NCI-H2081 (cell line): ENCODE data around the gene EMX2.
"Not testable (repeated sequence)": the region's sequence is repeated elsewhere in the genome, so short reads cannot be mapped to it uniquely, and the experiment has no call there.

Experiments
- DNase-seq, 2 experiments: peaks; one replicate each; lab custom pipeline; 2025; lab: John Stamatoyannopoulos, UW

The EMX2 gene

GRCh38 chr10:117560942-117561341, 18.4 kb downstream of the EMX2 start:
- DNase-seq, result no peak

- DNase-seq, result no peak
These were observed 19.7 kb downstream of the EMX2 start for GRCh38 chr10:117562220-117562619.

DNA sequence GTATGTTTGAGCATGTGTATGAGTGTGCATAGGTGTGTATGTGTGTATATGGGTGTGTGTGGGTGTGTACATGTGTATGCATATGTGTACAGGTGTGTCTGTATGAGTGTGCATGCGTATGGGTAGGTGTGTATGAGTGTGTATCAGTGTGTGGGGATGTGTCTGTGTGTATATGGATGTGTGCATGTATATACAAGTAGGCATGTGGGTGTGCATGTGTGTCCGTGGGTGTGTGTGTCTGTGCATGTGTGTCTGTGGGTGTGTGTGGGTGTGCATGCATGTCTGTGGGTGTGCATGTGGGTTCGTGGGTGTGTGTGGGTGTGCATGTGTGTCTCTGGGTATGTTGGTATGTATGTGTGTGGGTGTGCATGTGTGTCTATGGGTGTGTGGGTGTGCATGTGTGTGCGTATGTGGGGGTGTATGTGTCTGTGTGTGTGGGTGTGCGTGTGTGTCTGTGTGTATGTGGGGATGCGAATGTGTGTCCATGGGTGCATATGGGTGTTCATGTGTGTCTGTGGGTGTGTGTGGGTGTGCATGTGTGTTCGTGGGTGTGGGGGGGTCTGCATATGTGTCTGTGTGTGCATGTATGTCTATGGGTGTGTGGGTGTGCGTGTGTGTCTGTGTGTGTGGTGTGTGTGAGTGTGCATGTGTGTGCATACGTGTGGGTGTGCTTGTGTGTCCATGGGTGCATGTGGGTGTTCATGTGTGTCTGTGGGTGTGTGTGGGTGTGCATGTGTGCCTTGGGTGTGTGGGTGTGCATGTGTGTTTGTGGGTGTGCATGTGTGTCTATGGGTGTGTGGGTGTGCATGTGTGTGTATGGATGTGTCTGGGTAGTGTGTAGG, 20.6 kb downstream of the EMX2 start:
- DNase-seq, result no peak

DNA sequence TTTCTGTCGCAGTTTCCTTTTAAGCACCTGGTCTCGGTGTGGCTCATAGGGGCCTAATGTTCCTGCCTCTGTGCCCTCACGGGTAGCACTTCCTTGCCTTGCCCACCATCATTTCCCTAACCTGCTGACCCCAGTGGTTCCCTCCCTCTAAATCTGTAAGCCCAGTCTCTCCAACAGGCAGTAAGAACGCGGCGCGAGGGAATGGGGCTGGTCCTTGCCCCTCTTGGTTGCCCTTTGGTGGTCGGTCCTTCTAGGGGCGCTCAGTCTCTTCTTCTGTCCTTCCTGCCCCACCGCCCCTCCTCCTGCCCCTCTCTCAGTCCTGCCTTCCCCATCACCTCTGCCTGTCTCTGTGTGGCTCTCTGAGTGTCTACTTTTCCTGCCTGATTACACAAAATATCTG, 21.2 kb downstream of the EMX2 start:
- no peak for DNase-seq

DNA sequence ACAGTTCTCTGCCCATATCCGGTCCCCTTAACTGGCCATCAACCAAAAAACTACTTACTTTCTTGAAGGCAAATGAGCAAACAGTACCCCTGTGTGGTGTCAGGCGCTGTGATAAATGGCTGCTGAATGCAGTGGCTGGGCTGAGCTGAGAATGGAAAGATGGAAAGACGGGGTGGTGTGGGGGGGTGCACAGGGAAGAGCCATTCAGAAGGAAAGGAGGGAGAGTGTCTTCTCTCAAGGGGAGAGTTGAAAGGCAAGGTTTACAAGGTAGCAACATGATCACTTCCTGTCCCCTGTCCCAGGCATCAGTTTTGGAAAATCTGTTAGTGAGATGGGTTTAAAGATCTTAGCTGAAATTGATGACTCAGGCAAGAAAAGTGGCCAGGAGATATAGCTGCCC, 22.5 kb downstream of the EMX2 start:
- DNase-seq, result no peak

- DNase-seq, result no peak
These were observed 25.8 kb downstream of the EMX2 start for GRCh38 chr10:117568334-117568733.

DNA sequence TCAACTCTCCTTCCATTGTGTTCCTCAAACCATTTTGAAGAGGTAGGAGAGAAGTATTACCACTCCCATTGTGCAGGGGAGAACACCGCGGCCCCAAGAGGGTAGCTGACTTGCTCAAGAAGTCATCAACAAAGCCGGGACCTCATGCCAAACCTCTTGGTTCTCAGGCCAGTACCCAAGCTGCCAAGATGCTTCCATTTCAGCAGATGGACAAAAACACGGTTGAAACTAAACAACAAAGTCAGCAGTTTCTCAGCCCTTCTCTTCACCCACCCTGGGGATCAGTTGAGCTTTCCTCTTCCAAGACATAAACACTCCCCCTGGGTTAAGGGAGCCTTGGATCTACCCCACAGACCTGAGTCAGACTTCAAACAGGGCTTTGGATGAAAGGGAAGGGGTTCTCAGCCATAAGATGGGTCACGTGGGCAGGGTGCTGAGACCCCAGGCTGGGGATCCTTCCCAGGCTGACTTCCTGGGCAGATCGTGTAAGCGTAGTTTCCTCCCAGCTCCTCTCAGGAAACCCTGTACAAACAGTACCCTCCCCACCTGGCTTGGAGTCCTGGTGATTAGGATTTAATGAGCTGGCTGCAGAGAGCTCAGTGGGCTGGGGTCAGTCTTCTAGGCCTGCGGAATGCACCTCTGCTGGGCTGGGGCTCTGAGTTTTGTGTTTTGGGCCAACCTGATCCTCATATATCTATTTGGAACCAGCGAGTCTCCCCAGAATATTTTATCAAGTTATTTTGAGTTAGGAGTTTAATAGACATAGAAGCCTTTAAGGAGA, 27.3 kb downstream of the EMX2 start:
- no peak for DNase-seq

- DNase-seq, result no peak
These were observed 28.3 kb downstream of the EMX2 start for GRCh38 chr10:117570880-117571279.

DNA sequence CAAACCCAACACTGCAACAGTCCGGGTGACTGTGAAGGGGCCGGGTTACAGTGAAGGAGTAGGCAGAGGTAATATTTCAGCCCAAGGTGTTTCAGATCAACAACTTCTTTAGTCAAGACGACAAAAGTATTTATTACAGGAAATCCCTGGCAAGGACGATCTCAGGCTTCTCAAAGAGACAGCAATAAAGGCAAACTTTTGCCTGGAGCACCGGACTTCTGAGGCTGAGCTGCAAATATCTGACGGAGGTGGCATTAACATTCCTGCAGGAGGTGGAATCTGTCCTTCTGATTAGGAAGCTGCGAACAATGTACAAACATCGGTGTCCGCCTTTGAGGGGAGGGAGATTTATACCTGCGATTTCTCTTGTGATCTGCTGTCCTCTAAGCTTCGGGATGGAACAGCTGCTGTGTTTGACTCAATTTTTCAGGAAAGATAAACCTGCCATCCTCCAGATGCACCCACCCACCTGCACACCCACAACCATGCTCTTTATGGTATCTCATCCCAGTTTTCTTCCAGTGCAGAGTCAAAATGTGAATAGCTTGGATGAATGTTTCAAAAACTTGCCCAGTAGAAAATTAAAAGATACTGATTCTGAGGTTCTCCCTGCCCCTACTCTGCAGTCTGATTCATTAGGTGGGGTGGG, 32.1 kb downstream of the EMX2 start:
- DNase-seq, result no peak

DNA sequence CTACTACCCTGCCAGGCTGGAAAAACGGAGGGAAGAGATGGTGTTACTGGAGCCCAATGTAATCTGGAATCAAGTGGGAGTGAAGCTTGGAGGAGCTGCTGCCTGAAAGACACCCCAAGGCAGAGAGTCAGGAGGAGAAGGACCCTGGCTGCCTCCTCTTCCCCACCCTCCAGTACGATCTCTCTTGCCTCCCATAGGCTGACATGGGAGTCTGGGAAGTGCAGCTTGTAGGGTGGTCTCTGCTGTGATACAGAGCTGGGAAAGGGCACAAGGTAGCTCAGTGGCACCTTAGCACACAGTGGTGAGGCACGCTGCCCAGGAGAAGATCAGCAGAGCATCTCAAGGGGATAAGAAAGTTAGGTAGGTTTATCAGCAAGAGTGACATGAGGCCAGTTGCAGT, 35.9 kb downstream of the EMX2 start:
- no peak for DNase-seq

DNA sequence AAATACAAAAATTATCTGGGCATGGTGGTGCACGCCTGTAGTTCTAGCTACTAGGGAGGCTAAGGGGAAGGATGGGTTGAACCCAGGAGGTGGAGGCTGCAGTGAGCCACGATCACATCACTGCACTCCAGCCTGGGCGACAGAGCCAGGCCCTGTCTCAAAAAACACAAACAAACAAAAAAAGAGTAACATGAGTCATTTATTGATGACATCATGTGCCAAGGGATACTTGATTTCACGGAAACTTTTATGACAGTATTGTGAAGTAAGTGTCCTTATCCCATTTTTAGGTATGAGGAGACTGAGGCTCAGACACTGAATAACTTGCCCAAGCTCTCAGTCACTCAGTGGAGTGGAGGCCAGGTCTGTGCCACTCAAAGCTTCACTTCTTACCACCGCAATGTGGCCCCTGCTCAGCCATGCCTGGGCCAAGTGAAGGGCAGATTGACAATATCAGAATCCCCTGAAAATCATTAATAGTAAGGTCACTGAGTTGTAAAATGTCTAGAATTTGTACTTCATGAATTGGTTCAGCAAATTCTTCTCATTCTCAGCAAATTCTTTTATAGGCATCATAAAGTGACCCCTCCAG, 36.5 kb downstream of the EMX2 start:
- DNase-seq, result no peak

DNA sequence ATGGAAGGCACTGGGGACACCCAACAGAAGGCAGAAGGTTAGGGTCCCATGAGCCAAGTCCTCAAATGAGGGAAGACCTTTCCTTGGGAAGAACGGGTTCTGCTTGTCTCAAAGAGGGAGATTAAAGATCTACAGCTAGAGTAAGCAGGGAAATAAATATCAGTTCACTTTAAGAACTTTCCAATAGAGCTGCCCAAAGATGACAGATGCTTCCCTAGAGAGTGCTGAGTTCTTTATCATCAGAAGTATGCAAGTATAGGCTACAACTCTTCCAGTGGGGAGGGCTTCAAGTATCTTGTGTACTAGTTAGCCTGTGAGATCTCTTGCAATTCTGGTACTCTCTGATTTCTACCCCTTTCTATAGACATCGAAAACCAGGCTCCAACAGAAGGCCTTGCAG, 39.4 kb downstream of the EMX2 start:
- DNase-seq, result no peak

- not testable (repeated sequence) for DNase-seq
These were observed 42.3 kb downstream of the EMX2 start for GRCh38 chr10:117584831-117585230.

DNA sequence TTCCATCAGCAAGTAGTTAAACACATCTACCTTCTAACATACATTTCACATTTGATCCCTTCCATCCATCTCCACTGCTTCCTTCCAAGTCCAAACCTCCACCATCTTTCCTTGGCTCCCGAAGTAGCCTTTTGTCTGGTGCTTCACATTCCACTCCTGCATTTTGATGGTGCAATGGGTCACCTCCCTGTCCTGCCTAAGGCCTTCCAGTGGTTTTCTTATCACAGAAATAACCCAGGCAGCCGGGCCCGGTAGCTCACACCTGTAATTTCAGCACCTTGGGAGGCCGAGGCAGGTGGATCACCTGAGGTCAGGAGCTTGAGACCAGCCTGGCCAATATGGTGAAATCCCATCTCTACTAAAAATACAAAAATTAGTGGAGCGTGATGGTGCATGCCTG, 44.5 kb downstream of the EMX2 start:
- DNase-seq, result no peak

DNA sequence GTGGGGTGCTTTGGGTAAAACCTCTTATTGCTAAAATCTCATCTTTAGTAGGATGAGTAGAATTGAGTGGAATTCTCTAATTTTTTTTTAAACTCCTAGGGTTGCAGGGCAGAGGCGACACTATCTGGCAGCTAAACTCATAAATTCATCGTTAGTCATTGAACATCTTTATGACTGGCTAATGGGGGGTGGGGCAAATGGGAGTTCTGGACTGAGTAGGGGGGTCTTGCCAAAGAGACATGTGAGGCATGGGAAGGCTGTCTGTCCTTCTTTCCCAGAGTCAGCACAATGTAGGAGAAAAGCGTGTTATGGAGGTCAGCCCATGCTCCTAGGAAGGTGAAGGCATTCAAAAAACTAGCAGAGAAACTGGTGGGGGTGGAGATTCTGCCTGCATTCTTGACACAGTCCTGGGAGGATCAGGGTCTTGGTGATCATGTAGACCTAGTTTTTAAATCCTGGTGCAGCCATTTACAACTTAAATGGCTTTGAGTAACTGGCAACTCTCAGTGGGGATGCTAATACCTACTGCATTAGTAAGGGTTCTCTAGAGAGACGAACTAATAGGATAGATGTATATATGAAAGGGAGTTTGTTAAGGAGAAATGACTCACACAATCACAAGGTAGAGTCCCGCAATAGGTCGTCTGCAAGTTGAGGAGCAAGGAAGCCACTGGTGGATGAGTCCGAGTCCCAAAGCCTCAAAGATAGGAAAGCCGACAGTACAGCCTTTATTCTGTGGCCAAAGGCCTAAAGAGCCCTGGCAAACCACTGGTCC, 47.7 kb downstream of the EMX2 start:
- no peak for DNase-seq

DNA sequence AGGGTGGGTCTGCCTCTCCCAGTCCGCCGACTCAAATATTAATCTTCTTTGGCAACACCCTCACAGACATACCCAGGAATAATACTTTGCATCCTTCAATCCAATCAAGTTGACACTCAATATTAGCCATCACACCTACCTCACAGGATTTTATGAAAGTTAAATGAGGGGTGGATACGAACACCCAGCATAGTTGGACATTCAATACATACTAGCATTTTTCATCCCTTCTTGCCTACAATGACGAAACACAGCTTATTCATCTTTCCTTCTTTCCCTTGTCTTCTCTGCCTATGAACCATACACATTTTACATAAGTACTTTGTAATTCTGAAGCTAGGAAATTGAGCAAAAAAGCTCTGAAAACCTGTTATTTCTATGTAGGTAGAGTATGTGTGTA, 48.5 kb downstream of the EMX2 start:
- DNase-seq, result no peak

- DNase-seq, result no peak
These were observed 52.2 kb downstream of the EMX2 start for GRCh38 chr10:117594722-117595121.

GRCh38 chr10:117596706-117597105, 54.2 kb downstream of the EMX2 start:
- no peak for DNase-seq

GRCh38 chr10:117597216-117597615, 54.7 kb downstream of the EMX2 start:
- no peak for DNase-seq
